Panc1 (cell line): ENCODE results near the gene RBP2.

Experiments
- TF ChIP-seq, protein P1 (sequence below): fragments of 450-650 bp; IDR thresholded peaks from 2 replicates; pipeline ENCODE4 v1.5.1; 2017; ENCODE audit warnings: mild to moderate bottlenecking
- TF ChIP-seq, protein P2 (sequence below), 2 experiments: IDR thresholded peaks; 2 replicates each; pipeline ENCODE4 v1.6.1; 2011 to 2012; ENCODE audit warnings: low read depth in 2 of 2, control low read depth in 1 of 2, low read length in 1 of 2, mild to moderate bottlenecking in 1 of 2, moderate library complexity in 1 of 2; ENCODE audit not compliant: insufficient read depth in 1 of 2

GRCh38 chr3:139506766-139507165, 30.4 kb upstream of the RBP2 start:
- TF ChIP-seq, protein P1, sequence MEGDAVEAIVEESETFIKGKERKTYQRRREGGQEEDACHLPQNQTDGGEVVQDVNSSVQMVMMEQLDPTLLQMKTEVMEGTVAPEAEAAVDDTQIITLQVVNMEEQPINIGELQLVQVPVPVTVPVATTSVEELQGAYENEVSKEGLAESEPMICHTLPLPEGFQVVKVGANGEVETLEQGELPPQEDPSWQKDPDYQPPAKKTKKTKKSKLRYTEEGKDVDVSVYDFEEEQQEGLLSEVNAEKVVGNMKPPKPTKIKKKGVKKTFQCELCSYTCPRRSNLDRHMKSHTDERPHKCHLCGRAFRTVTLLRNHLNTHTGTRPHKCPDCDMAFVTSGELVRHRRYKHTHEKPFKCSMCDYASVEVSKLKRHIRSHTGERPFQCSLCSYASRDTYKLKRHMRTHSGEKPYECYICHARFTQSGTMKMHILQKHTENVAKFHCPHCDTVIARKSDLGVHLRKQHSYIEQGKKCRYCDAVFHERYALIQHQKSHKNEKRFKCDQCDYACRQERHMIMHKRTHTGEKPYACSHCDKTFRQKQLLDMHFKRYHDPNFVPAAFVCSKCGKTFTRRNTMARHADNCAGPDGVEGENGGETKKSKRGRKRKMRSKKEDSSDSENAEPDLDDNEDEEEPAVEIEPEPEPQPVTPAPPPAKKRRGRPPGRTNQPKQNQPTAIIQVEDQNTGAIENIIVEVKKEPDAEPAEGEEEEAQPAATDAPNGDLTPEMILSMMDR: peak; percentile 62
- TF ChIP-seq, protein P2, sequence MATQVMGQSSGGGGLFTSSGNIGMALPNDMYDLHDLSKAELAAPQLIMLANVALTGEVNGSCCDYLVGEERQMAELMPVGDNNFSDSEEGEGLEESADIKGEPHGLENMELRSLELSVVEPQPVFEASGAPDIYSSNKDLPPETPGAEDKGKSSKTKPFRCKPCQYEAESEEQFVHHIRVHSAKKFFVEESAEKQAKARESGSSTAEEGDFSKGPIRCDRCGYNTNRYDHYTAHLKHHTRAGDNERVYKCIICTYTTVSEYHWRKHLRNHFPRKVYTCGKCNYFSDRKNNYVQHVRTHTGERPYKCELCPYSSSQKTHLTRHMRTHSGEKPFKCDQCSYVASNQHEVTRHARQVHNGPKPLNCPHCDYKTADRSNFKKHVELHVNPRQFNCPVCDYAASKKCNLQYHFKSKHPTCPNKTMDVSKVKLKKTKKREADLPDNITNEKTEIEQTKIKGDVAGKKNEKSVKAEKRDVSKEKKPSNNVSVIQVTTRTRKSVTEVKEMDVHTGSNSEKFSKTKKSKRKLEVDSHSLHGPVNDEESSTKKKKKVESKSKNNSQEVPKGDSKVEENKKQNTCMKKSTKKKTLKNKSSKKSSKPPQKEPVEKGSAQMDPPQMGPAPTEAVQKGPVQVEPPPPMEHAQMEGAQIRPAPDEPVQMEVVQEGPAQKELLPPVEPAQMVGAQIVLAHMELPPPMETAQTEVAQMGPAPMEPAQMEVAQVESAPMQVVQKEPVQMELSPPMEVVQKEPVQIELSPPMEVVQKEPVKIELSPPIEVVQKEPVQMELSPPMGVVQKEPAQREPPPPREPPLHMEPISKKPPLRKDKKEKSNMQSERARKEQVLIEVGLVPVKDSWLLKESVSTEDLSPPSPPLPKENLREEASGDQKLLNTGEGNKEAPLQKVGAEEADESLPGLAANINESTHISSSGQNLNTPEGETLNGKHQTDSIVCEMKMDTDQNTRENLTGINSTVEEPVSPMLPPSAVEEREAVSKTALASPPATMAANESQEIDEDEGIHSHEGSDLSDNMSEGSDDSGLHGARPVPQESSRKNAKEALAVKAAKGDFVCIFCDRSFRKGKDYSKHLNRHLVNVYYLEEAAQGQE (IDR thresholded peaks at IDR 0.05; ENCODE audit: insufficient read depth in 1 of 2, low read depth in 2 of 2, low read length in 1 of 2): no peak
